Sigmoid colon (tissue), 4 donors: Measurements from ENCODE around the gene ANKRD44.

ENCODE experiments used
- POLR2A ChIP-seq, 2 donors: fragments of 450-650 bp; IDR thresholded peaks; one replicate each; pipeline ENCODE4 v1.6.1; 2016; ENCODE audit warnings: antibody characterized with exemption in 2 of 2, mild to moderate bottlenecking in 2 of 2, moderate library complexity in 2 of 2
- POLR2AphosphoS5 ChIP-seq, 4 donors: sonication (generic); formaldehyde crosslinking; IDR thresholded peaks; one replicate each; pipeline ENCODE4 v1.6.1; 2017; ENCODE audit warnings: antibody characterized with exemption in 4 of 4
- TF ChIP-seq, protein P1 (sequence below), 4 experiments: fragments of 450-650 bp in 3 of 4; fragments of 200-600 bp in 1 of 4; IDR thresholded peaks; one replicate each; pipeline ENCODE4 v1.5.1; 2016 to 2019; ENCODE audit warnings: antibody characterized with exemption in 4 of 4, mild to moderate bottlenecking in 3 of 4, moderate library complexity in 2 of 4

DNA sequence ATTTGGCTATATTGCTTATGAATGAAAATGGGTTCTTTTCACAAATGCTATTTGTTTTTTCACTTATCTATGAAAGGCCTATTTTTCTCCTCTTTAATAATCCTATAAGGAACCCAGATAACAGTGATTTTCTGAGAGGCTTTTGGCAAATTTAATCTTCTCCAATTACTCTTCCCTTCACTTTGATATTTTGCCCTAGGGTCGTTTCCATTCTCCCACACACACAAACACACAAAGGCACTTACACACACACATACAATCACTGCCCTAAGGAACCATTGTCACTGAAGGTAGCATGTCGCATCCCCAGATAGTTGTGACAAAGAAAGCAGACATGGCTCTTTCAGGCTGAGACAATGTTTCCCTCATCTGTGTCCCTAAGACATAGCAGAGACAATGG, 213.9 kb downstream of the ANKRD44 start:
- TF ChIP-seq, protein P1, sequence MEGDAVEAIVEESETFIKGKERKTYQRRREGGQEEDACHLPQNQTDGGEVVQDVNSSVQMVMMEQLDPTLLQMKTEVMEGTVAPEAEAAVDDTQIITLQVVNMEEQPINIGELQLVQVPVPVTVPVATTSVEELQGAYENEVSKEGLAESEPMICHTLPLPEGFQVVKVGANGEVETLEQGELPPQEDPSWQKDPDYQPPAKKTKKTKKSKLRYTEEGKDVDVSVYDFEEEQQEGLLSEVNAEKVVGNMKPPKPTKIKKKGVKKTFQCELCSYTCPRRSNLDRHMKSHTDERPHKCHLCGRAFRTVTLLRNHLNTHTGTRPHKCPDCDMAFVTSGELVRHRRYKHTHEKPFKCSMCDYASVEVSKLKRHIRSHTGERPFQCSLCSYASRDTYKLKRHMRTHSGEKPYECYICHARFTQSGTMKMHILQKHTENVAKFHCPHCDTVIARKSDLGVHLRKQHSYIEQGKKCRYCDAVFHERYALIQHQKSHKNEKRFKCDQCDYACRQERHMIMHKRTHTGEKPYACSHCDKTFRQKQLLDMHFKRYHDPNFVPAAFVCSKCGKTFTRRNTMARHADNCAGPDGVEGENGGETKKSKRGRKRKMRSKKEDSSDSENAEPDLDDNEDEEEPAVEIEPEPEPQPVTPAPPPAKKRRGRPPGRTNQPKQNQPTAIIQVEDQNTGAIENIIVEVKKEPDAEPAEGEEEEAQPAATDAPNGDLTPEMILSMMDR (IDR thresholded peaks at IDR 0.05), result no peak
- TF ChIP-seq POLR2A (IDR thresholded peaks at IDR 0.05), result no peak
- no peak for TF ChIP-seq POLR2AphosphoS5 (IDR thresholded peaks at IDR 0.05)
